ENCODE results near the gene LYSET. TPM values are rescaled to one million over a fixed set of nuclear protein-coding genes. Genes with fewer than 3 reads are reported as not detected.

LYSET gene
- total RNA-seq, 2 experiments from 2014 or later, result 7.4 to 8.3 TPM

Other genes starting within 250 kb of the LYSET start
- gene ITPK1, start 69.4 kb upstream of the LYSET start, total RNA-seq, result 10 to 100 TPM; 59.3 to 62.3 TPM
- 10 to 100 TPM; 23.1 to 24.6 TPM for gene MOAP1, start 420 bp upstream of the LYSET start, total RNA-seq
- 10 to 100 TPM; 16.0 to 18.2 TPM for gene GON7, start 21.7 kb downstream of the LYSET start, total RNA-seq
- gene UBR7, start 21.9 kb downstream of the LYSET start, total RNA-seq, result 10 to 100 TPM; 43.5 to 47.7 TPM
- 10 to 100 TPM; 13.4 to 16.8 TPM for gene BTBD7, start 147.7 kb downstream of the LYSET start, total RNA-seq
- gene COX8C, start 161.9 kb downstream of the LYSET start, total RNA-seq, result not detected
- gene UNC79, start 245.6 kb downstream of the LYSET start, total RNA-seq, result under 1 TPM in 1 of 2 experiments, not detected in 1; 0.03 TPM

Measured in activated CD4-positive, alpha-beta memory T cell treated with anti-CD3 and anti-CD28 coated beads, Interleukin-2, amount 10 ng/mL, durations not matched to agents 7 days and 5 days (primary cell).